Fibroblast of mammary gland (primary cell): Measurements from ENCODE around the gene FOXP4.
A peak's percentile ranks its signal among the peaks of the same experiment; 100 is the strongest.

Experiments
- DNase-seq: peaks from one replicate; pipeline ENCODE4 v3.0.0-alpha.2; 2010; ENCODE audit warnings: low read depth
- H3K4me3 ChIP-seq: 2 replicates; pipeline ENCODE4 v1.5.1; 2011; ENCODE audit warnings: low read depth, mild to moderate bottlenecking, low read length, moderate library complexity; ENCODE audit not compliant: control insufficient read depth
- TF ChIP-seq, protein P1 (sequence below): conservative IDR thresholded peaks from 2 replicates; pipeline ENCODE4 v1.5.1; 2011; ENCODE audit warnings: low read depth, low read length, inconsistent platforms; ENCODE audit not compliant: control insufficient read depth, insufficient read depth

FOXP4 gene

DNA sequence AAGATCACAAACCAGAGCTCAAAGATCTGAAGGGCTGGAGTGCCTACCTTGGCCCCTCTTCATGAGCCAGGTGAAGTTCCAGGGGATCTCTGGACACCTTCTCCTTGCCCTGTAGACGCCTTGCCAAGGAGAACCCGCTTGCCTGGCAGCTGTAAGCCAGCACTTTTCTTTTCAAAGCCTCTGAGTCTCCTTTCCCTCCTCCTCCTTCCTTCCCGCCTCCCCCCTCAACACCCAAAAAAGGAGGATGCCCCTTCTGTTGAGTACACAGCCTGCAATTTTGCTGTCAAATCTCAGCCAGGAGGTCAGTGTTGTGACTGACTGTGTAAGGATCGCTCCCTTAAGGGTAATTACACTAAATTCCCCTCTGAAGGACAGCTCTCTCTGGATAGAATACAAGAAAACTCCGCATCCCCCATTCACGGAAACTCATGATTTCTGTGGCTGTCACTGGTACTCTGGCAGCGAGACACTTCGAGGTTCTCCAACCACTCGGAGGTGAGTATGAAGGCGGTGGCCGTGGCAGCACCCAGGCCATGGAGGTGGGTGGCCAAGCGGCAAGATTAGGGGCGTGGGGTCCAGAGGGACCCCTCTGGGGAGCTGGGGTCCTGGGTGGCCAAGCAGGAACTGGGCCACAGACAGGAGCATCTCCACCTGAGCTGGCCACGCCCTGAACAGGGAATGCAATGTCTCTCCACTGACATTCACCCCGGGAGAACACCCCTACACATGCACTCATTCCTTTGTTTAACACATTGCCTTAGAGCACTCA lies 23.2 kb upstream of the FOXP4 start:
- TF ChIP-seq, protein P1, sequence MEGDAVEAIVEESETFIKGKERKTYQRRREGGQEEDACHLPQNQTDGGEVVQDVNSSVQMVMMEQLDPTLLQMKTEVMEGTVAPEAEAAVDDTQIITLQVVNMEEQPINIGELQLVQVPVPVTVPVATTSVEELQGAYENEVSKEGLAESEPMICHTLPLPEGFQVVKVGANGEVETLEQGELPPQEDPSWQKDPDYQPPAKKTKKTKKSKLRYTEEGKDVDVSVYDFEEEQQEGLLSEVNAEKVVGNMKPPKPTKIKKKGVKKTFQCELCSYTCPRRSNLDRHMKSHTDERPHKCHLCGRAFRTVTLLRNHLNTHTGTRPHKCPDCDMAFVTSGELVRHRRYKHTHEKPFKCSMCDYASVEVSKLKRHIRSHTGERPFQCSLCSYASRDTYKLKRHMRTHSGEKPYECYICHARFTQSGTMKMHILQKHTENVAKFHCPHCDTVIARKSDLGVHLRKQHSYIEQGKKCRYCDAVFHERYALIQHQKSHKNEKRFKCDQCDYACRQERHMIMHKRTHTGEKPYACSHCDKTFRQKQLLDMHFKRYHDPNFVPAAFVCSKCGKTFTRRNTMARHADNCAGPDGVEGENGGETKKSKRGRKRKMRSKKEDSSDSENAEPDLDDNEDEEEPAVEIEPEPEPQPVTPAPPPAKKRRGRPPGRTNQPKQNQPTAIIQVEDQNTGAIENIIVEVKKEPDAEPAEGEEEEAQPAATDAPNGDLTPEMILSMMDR: no peak
- DNase-seq: no peak
- H3K4me3 ChIP-seq: no peak overlapping the region

DNA sequence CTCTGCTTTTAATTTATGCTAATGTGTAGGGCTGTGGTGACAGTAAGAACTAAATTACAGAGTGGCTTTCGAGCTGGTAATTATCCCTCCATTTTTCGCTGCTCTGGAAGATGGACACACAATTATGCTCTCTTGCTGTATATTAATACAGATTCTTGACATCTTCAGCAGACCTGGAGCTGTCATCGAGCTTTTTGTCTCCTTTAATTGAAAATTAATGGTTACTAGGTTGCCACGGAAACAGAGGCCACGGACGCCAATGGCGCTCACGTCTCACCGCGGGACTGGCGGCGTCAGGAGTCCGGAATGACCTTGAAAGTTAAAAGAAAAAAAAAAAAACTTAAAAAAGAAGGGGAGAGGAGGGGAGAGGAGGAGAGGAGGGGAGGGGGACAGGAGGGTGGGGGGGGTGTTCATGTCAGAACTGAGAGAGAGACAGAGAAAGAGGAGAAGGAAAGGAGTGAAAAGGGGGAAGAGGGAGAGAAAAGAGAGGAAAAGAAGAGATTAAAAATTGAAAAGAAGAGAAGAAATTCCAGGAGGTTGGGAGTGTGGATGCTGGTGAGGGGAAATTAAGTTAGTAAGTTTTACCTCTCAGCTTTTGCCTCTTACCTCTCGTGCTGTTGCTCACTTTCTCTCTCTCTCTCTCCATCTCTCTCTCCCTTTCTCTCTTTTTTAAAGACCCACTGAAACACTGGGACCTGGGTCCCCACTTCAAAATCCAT lies 22.1 kb upstream of the FOXP4 start:
- DNase-seq: no peak
- H3K4me3 ChIP-seq: no peak overlapping the region
- TF ChIP-seq, protein P1: no peak

DNA sequence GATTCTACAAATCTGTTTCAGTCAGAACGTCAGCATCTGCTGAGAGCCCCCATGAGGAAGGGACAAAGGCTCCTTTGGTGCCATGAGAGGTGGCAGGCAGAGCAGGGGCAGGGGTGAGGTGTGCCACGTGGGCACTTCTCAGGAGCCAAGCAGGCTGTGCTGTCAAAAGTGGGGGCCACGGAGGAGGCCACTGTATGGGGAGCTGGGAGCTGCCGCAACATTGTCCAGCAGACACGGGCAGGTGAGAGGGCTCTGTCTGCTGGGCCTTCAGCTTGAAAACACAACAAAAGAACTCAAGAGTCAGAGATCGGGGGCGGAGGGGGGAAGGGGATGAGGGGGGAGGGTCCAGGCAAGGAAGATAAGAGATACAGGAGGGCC lies 21.6 kb upstream of the FOXP4 start:
- no peak overlapping the region for H3K4me3 ChIP-seq
- TF ChIP-seq, protein P1: no peak
- DNase-seq: no peak

DNA sequence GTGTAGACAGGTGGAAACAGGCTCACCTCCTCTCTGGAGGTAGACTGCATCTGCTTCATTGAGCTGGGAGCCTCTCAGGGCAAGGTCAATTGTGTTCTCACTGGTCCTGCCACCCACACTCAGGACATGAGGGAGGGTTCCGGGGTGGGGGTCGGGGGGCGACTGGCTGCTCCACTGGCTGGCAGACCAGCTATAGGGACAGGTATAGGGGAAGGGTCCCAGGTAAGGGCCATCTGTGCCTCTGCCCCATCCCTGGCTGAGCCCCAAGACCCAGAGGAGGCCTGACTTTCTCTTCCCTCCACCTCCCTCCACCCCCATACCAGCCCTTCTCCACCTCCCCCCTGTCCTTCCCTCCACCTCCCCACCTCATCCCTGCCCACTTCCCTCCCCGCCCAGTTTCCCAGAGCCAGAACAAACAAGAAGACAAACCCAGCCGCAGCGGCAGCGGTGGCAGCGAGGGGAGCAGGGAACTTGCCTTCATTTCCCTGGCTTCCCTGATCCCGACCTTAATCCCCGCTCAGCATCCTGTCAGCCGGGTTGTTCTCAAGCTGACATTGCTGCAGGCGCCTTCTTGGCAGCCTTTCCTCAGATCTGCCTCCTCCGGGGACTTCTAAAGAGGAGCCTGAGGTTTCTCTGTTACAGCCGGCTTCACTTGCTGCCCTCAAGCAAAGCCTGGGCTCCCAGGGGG lies 18.3 kb upstream of the FOXP4 start:
- TF ChIP-seq, protein P1: no peak
- peak; percentile 40 for DNase-seq
- no peak overlapping the region for H3K4me3 ChIP-seq

DNA sequence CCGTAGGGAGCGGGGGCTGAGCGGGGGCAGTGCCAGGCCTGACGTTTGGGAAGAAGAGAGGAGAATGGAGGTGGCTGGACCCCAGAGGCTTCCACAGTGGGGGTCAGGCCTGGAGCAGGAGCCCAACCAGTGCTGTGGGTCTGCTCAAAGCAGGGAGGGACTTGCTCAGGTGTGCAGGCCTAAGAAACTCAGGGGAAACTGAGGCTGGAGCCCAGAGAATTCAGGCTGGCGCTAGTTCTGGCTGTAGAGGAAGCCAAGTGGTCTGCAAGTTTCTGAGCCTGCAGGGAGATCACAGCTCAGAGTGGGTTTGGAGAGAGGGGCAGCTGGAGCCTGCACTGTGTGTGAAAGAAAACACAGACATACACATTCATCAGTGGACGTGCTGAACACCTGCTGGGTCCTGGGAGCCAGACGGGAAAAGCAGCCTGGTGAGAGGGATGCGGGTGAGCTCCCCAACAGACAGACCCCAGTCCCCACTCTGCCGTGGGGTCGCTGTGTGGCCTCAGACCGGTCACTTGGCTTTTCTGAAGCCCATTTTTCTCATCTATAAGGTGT lies 17.7 kb upstream of the FOXP4 start:
- TF ChIP-seq, protein P1: no peak
- no peak overlapping the region for H3K4me3 ChIP-seq
- no peak for DNase-seq

DNA sequence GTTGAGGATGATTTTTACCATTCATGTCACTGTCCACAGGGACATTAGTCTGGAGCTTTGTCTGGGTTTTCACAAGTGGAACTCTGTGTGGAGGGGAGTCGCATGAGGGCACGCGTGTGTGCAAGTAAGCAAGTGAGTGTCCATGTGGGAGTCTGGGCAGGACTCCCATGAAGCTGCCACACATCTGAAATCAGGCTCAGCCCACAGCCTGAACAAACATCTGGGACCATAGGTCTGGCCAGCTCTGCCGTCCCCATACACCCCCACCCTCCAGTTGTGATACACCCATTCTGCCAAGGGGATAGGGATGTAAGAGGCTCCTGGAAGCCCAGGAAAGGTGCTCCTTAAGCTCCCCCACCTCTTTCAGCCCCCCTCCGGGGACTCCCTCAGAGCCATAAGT lies 17.1 kb upstream of the FOXP4 start:
- DNase-seq: no peak
- H3K4me3 ChIP-seq: no peak overlapping the region
- TF ChIP-seq, protein P1: no peak
